Keratinocyte (primary cell): Measurements from ENCODE around the gene PACC1.

Source experiments
- EZH2 ChIP-seq: IDR thresholded peaks from one replicate; pipeline ENCODE4 v1.6.1; 2012; ENCODE audit warnings: inconsistent platforms, mild to moderate bottlenecking, low read length, moderate library complexity
- TF ChIP-seq, protein P1 (sequence below), 3 experiments: IDR thresholded peaks in 1 of 3; conservative IDR thresholded peaks in 1 of 3; optimal IDR thresholded peaks in 1 of 3; 2 replicates in 2 of 3; 3 replicates in 1 of 3; pipeline versions ENCODE3 to v1.5.1; 2011; ENCODE audit warnings: low read length in 3 of 3, mild to moderate bottlenecking in 3 of 3, moderate library complexity in 2 of 3, control low read depth in 1 of 3, inconsistent platforms in 1 of 3; ENCODE audit not compliant: insufficient read depth in 2 of 3; ENCODE audit errors: extremely low read depth in 1 of 3

DNA sequence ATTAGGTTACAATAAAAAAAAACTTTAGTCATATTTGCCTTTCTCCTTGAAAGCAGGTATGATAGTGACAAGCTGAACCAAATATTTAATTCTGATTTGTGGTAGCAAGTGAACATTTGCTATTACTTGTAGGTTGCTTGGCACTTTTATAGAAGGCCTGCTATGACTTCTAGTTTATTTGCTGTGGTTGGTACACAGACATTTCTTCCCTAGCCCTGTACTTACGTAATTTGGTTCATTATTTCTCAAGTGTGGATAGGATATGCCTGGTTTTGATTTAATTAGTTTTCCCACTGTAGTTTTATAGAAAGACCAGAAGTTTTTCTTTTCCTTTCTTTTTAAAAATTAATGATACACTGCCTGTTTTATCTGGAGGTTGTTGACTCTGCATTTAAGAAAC, 73.6 kb downstream of the PACC1 start:
- TF ChIP-seq, protein P1, sequence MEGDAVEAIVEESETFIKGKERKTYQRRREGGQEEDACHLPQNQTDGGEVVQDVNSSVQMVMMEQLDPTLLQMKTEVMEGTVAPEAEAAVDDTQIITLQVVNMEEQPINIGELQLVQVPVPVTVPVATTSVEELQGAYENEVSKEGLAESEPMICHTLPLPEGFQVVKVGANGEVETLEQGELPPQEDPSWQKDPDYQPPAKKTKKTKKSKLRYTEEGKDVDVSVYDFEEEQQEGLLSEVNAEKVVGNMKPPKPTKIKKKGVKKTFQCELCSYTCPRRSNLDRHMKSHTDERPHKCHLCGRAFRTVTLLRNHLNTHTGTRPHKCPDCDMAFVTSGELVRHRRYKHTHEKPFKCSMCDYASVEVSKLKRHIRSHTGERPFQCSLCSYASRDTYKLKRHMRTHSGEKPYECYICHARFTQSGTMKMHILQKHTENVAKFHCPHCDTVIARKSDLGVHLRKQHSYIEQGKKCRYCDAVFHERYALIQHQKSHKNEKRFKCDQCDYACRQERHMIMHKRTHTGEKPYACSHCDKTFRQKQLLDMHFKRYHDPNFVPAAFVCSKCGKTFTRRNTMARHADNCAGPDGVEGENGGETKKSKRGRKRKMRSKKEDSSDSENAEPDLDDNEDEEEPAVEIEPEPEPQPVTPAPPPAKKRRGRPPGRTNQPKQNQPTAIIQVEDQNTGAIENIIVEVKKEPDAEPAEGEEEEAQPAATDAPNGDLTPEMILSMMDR (optimal IDR thresholded peaks at IDR 0.05 in 1 of 3, IDR thresholded peaks at IDR 0.05 in 1 of 3, conservative IDR thresholded peaks at IDR 0.05 in 1 of 3; ENCODE audit: extremely low read depth in 1 of 3, insufficient read depth in 2 of 3, low read length in 3 of 3), result no peak
- no peak for TF ChIP-seq EZH2
